ENCODE data around the gene ZGRF1. TPM values are rescaled to one million over a fixed set of nuclear protein-coding genes. Genes with fewer than 3 reads are reported as not detected.

ZGRF1 gene
- total and polyA plus RNA-seq, 2 donors (not counting 3 experiments of a cell fraction or from before 2014, with no cell fraction given), result 2.4 to 14.4 TPM

DNA sequence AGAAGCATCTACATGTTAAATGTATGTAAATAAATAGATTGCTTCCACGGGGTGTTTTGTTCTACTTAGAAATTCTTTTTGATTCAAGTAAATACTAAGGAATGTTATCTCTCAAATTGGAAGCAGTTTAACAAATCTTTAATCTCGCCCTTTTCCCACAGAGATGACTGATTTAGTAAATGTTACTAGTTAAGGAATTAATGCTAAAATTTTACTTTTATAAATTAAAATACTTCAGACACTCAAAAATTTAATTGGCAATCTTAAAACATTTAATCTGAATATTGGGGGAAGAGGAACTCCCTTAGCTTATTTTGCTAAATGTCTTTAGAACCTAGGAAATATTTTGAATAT is 12.3 kb upstream of the ZGRF1 start:
- POLR2A ChIA-PET, result no interaction called here
- Histone ChIP-seq H3K9ac (replicated peaks; ENCODE audit: extremely low read depth, insufficient read depth, low read length) (no peak overlapping the region), H3K79me2 (ENCODE audit: control insufficient read depth, insufficient read depth, low read length) (no peaks in the 10 kb centered on the region), H3K4me2 (ENCODE audit: insufficient read depth, low read length) (no peak overlapping the region), H3K36me3 (ENCODE audit: control insufficient read depth in 2 of 2, extremely low read depth in 1 of 2, insufficient read depth in 2 of 2, low read length in 2 of 2) (peaks cover 8 to 16% of the 10 kb centered on the region in 2 experiments), H3K9me3 (replicated peaks; ENCODE audit: control insufficient read depth, insufficient read depth, low read length) (no peaks in the 10 kb centered on the region), H3K27me3 (ENCODE audit: control insufficient read depth in 2 of 2, insufficient read depth in 2 of 2, low read length in 2 of 2) (no peaks in the 10 kb centered on the region), H4K20me1 (replicated peaks; ENCODE audit: control insufficient read depth, extremely low read depth, insufficient read depth, low read length) (no peaks in the 10 kb centered on the region), H3K9me1 (replicated peaks; ENCODE audit: control insufficient read depth, extremely low read depth, insufficient read depth, low read length) (no peaks in the 10 kb centered on the region), H3K4me3 (replicated peaks in 1 of 3; ENCODE audit: insufficient read depth in 1 of 3, low read depth in 1 of 3, low read length in 3 of 3) (no peak overlapping the region), H3K27ac (ENCODE audit: insufficient read depth, low read depth, low read length) (no peak overlapping the region), H2AFZ (ENCODE audit: low read depth, low read length) (no peak overlapping the region), H3K4me1 (ENCODE audit: control insufficient read depth, extremely low read depth, insufficient read depth, low read length) (no peaks in the 10 kb centered on the region)
- dilution Hi-C loops (cut with MboI; ENCODE audit: extremely low pct_ligation_motif_present, low sequenced_read_pairs), result no loop called here
- CTCF ChIA-PET, result interaction anchor here (1.0 kb wide), 1 partner anchor 11 kb away, joined by 3 read pairs; no protein-coding TSS in a partner anchor
- intact Hi-C loops (cut with micrococcal nuclease), result no loop called here
- FAIRE-seq (no peak), DNase-seq (ENCODE audit: low read depth, low spot score) (no peak)
- no TSS peak for BruUV-seq (replicated peaks)
- TF ChIP-seq GATA2 (IDR thresholded peaks at IDR 0.05; ENCODE audit: insufficient read depth, insufficient read length, low read depth, low read length) (no peak), POLR2AphosphoS5 (IDR thresholded peaks at IDR 0.05; ENCODE audit: insufficient read depth, low read depth, low read length) (no peak), JUN (IDR thresholded peaks at IDR 0.05; ENCODE audit: borderline replicate concordance, insufficient read depth, insufficient read length, low read depth) (no peak)

- Histone ChIP-seq H3K4me2 (ENCODE audit: insufficient read depth, low read length) (no peak overlapping the region), H3K27ac (ENCODE audit: insufficient read depth, low read depth, low read length) (no peak overlapping the region), H3K79me2 (ENCODE audit: control insufficient read depth, insufficient read depth, low read length) (no peaks in the 10 kb centered on the region), H3K27me3 (ENCODE audit: control insufficient read depth in 2 of 2, insufficient read depth in 2 of 2, low read length in 2 of 2) (no peaks in the 10 kb centered on the region), H2AFZ (ENCODE audit: low read depth, low read length) (no peak overlapping the region), H3K36me3 (ENCODE audit: control insufficient read depth in 2 of 2, extremely low read depth in 1 of 2, insufficient read depth in 2 of 2, low read length in 2 of 2) (peaks cover 6 to 12% of the 10 kb centered on the region in 2 experiments), H3K4me1 (ENCODE audit: control insufficient read depth, extremely low read depth, insufficient read depth, low read length) (no peaks in the 10 kb centered on the region), H4K20me1 (replicated peaks; ENCODE audit: control insufficient read depth, extremely low read depth, insufficient read depth, low read length) (no peaks in the 10 kb centered on the region), H3K9ac (replicated peaks; ENCODE audit: extremely low read depth, insufficient read depth, low read length) (no peak overlapping the region), H3K9me1 (replicated peaks; ENCODE audit: control insufficient read depth, extremely low read depth, insufficient read depth, low read length) (no peaks in the 10 kb centered on the region), H3K9me3 (replicated peaks; ENCODE audit: control insufficient read depth, insufficient read depth, low read length) (no peaks in the 10 kb centered on the region), H3K4me3 (replicated peaks in 1 of 3; ENCODE audit: insufficient read depth in 1 of 3, low read depth in 1 of 3, low read length in 3 of 3) (no peak overlapping the region)
- no peak for FAIRE-seq
- ChIA-PET CTCF (interaction anchor here (1.0 to 1.2 kb wide), 2 partner anchors 11 to 117 kb away, joined by 3 to 4 read pairs; no protein-coding TSS in a partner anchor), POLR2A (no interaction called here)
- TF ChIP-seq JUN (IDR thresholded peaks at IDR 0.05; ENCODE audit: borderline replicate concordance, insufficient read depth, insufficient read length, low read depth) (no peak), POLR2A (IDR thresholded peaks at IDR 0.05; ENCODE audit: low read depth, low read length) (no peak), MYC (IDR thresholded peaks at IDR 0.05; ENCODE audit: low read depth, low read length) (no peak), FOS (IDR thresholded peaks at IDR 0.05; ENCODE audit: borderline replicate concordance, insufficient read depth, low read length) (no peak), GATA2 (IDR thresholded peaks at IDR 0.05; ENCODE audit: insufficient read depth, insufficient read length, low read depth, low read length) (no peak), CTCF (IDR thresholded peaks at IDR 0.05; ENCODE audit: extremely low read depth in 1 of 2, insufficient read depth in 1 of 2, low read depth in 1 of 2, low read length in 2 of 2) (no peak), POLR2AphosphoS5 (IDR thresholded peaks at IDR 0.05; ENCODE audit: insufficient read depth, low read depth, low read length) (no peak), EZH2 (IDR thresholded peaks at IDR 0.05; ENCODE audit: borderline replicate concordance, low read depth, low read length, severe bottlenecking) (no peak)
- TF ChIP-seq, protein P1, sequence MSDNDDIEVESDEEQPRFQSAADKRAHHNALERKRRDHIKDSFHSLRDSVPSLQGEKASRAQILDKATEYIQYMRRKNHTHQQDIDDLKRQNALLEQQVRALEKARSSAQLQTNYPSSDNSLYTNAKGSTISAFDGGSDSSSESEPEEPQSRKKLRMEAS (IDR thresholded peaks at IDR 0.05; ENCODE audit: insufficient read depth, insufficient read length), result no peak
- DNase-seq (ENCODE audit: low read depth, low spot score), result no peak
- dilution Hi-C loops (cut with MboI; ENCODE audit: extremely low pct_ligation_motif_present, low sequenced_read_pairs) (no loop called here), intact Hi-C loops (cut with micrococcal nuclease) (no loop called here)
- BruUV-seq (replicated peaks), result no TSS peak
These were observed 11.8 kb upstream of the ZGRF1 start for GRCh38 chr4:112648263-112649054.

Measured in endothelial cell of umbilical vein (primary cell).